GM13977 (cell line): Measurements from ENCODE around the gene PPP2R2D.

Experiments
- DNase-seq: peaks from one replicate; pipeline ENCODE4 v3.0.0; 2012; ENCODE audit warnings: low spot score
- CTCF ChIP-seq: IDR thresholded peaks from 2 replicates; pipeline ENCODE4 v1.5.1; 2012; ENCODE audit warnings: mild to moderate bottlenecking, control low read depth; ENCODE audit not compliant: insufficient read depth; ENCODE audit errors: extremely low read depth, missing control alignments
- in situ Hi-C: fragments of 300-500 bp; cut with MboI; formaldehyde crosslinking; loops from one replicate; pipeline ENCODE4 v1.12.0; 2022; ENCODE audit warnings: low sequenced_read_pairs, low pct_unique_long_range_greater_than_20kb, mixed read lengths, inconsistent platforms; ENCODE audit not compliant: unreplicated experiment

PPP2R2D gene

GRCh38 chr10:131930586-131931330, 29.9 kb downstream of the PPP2R2D start:
- in situ Hi-C loops = no loop called here
- no peak for DNase-seq
- TF ChIP-seq CTCF = no peak

GRCh38 chr10:131931981-131932380, 31.2 kb downstream of the PPP2R2D start:
- in situ Hi-C loops = no loop called here
- no peak for TF ChIP-seq CTCF
- no peak for DNase-seq

- DNase-seq = no peak
- no peak for TF ChIP-seq CTCF
- in situ Hi-C loops = no loop called here
These were observed 32.3 kb downstream of the PPP2R2D start for GRCh38 chr10:131933016-131933695.

- DNase-seq = no peak
- in situ Hi-C loops = no loop called here
- no peak for TF ChIP-seq CTCF
These were observed 32.9 kb downstream of the PPP2R2D start for GRCh38 chr10:131933696-131934086.

GRCh38 chr10:131934769-131935168, 34.0 kb downstream of the PPP2R2D start:
- TF ChIP-seq CTCF = no peak
- in situ Hi-C loops = no loop called here
- DNase-seq = no peak

- TF ChIP-seq CTCF = no peak
- in situ Hi-C loops = no loop called here
- no peak for DNase-seq
These were observed 34.5 kb downstream of the PPP2R2D start for GRCh38 chr10:131935260-131935659.
